Endodermal cell (in vitro differentiated cells): ENCODE measurements around the gene ELOVL7. TPM values are rescaled to one million over a fixed set of nuclear protein-coding genes. Genes with fewer than 3 reads are reported as not detected.

Experiments used
- DNase-seq: peaks from one replicate; pipeline ENCODE4 v3.0.0-alpha.2; 2017
- H3K27ac ChIP-seq: 2 replicates; pipeline ENCODE4 v1.5.1; 2013; ENCODE audit warnings: mild to moderate bottlenecking, low read depth, low read length, moderate library complexity
- H3K27me3 ChIP-seq: 2 replicates; pipeline ENCODE4 v1.6.1; 2013; ENCODE audit warnings: mild to moderate bottlenecking, low read length, moderate library complexity; ENCODE audit not compliant: insufficient read depth, control insufficient read depth, poor library complexity, severe bottlenecking
- H3K36me3 ChIP-seq: 2 replicates; pipeline ENCODE4 v1.7.0; 2013; ENCODE audit warnings: mild to moderate bottlenecking, low read length, moderate library complexity; ENCODE audit not compliant: control insufficient read depth, insufficient read depth
- H3K4me1 ChIP-seq: one replicate; pipeline ENCODE4 v1.7.0; 2013; ENCODE audit warnings: low read length; ENCODE audit not compliant: control insufficient read depth, insufficient read depth
- H3K4me3 ChIP-seq: 2 replicates; pipeline ENCODE4 v1.5.1; 2013; ENCODE audit warnings: mild to moderate bottlenecking, low read length, moderate library complexity
- H3K9ac ChIP-seq: 2 replicates; pipeline ENCODE4 v1.6.1; 2013; ENCODE audit warnings: mild to moderate bottlenecking, low read length, moderate library complexity; ENCODE audit not compliant: poor library complexity, severe bottlenecking; ENCODE audit errors: extremely low read depth
- H3K9me3 ChIP-seq: 2 replicates; pipeline ENCODE4 v1.6.1; 2013; ENCODE audit warnings: mild to moderate bottlenecking, low read length, moderate library complexity; ENCODE audit not compliant: control insufficient read depth
- H3K27ac Mint-ChIP-seq: 2 replicates; pipeline ENCODE4 v1.8.0; 2020; ENCODE audit warnings: mixed read lengths
- H3K27me3 Mint-ChIP-seq: 2 replicates; pipeline ENCODE4 v1.8.0; 2021; ENCODE audit warnings: mild to moderate bottlenecking, mixed read lengths; ENCODE audit not compliant: insufficient read depth
- H3K36me3 Mint-ChIP-seq: 2 replicates; pipeline ENCODE4 v1.8.0; 2020; ENCODE audit warnings: low read depth, mixed read lengths
- H3K4me1 Mint-ChIP-seq: 2 replicates; pipeline ENCODE4 v1.8.0; 2020; ENCODE audit warnings: mixed read lengths
- H3K4me3 Mint-ChIP-seq: 2 replicates; pipeline ENCODE4 v1.8.0; 2020; ENCODE audit warnings: mild to moderate bottlenecking, moderate library complexity, mixed read lengths
- H3K9me3 Mint-ChIP-seq: 2 replicates; pipeline ENCODE4 v1.8.0; 2020; ENCODE audit warnings: mild to moderate bottlenecking, mixed read lengths
- WGBS, 2 experiments: methylation state at CpG; one replicate each; pipeline versions ENCODE4 v1.1.5 to v1.1.7; 2013; ENCODE audit warnings: missing lambda C conversion rate in 2 of 2, mixed read lengths in 1 of 2; ENCODE audit not compliant: insufficient coverage in 1 of 2, insufficient read length in 1 of 2; 5-methylcytosine and 5-hydroxymethylcytosine counted together
- total RNA-seq, 2 donors: library from RNA; stranded (reverse); fragmentation: NEBNext Ultra II Directional in 1 of 2; extraction: Animal tissue kit (Norgen Biotek cat#: 25700) in 1 of 2; gene quantifications; 2 replicates in 1 of 2; 3 replicates in 1 of 2; pipeline ENCODE4 v1.2.1, GENCODE V29; 2021
- TF ChIP-seq, protein P1 (sequence below): fragments of 200-600 bp; sonication (generic); conservative IDR thresholded peaks from 2 replicates; pipeline ENCODE4 v1.5.0; 2021; ENCODE audit warnings: antibody characterized with exemption, mild to moderate bottlenecking

The ELOVL7 gene
- total RNA-seq, 2 donors from 2014 or later: 3.5 to 6.5 TPM

DNA sequence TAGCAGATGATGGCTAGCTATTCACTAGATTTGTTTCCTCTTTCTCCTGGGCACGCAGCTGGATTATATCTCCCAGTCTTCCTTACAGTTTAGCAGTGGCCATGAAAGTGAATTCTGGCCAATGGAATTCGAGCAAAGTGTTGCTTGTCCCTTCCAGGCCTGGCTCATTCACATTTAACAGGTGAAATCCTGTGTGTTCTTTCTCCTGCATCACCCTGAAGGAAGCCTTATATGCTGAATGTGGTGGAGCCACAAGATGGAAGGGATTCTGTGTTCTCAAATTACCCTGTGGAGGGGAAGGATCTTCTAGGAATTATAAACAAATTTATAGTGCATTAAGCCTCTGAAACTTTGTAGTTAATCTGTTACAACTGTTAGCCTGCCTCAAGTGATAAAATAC, 8.2 kb upstream of the ELOVL7 start:
- H3K9me3 ChIP-seq: no peaks in the 10 kb centered on the region
- no peaks in the 10 kb centered on the region for H3K36me3 Mint-ChIP-seq
- no peak overlapping the region for H3K4me3 Mint-ChIP-seq
- TF ChIP-seq, protein P1, sequence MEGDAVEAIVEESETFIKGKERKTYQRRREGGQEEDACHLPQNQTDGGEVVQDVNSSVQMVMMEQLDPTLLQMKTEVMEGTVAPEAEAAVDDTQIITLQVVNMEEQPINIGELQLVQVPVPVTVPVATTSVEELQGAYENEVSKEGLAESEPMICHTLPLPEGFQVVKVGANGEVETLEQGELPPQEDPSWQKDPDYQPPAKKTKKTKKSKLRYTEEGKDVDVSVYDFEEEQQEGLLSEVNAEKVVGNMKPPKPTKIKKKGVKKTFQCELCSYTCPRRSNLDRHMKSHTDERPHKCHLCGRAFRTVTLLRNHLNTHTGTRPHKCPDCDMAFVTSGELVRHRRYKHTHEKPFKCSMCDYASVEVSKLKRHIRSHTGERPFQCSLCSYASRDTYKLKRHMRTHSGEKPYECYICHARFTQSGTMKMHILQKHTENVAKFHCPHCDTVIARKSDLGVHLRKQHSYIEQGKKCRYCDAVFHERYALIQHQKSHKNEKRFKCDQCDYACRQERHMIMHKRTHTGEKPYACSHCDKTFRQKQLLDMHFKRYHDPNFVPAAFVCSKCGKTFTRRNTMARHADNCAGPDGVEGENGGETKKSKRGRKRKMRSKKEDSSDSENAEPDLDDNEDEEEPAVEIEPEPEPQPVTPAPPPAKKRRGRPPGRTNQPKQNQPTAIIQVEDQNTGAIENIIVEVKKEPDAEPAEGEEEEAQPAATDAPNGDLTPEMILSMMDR: no peak
- no peaks in the 10 kb centered on the region for H3K36me3 ChIP-seq
- peaks cover 2% of the 10 kb centered on the region for H3K9me3 Mint-ChIP-seq
- peaks cover 3% of the 10 kb centered on the region for H3K4me1 ChIP-seq
- peaks cover 68% of the 10 kb centered on the region for H3K27me3 ChIP-seq
- peaks cover 17% of the 10 kb centered on the region for H3K27me3 Mint-ChIP-seq
- no peak overlapping the region for H3K4me3 ChIP-seq
- no peak for DNase-seq
- H3K27ac ChIP-seq: no peak overlapping the region
- no peak overlapping the region for H3K9ac ChIP-seq
- H3K4me1 Mint-ChIP-seq: no peaks in the 10 kb centered on the region
- 85 to 94% methylated on average over 2 of the region's 2 CpGs for WGBS, 2 experiments
- H3K27ac Mint-ChIP-seq: no peak overlapping the region

DNA sequence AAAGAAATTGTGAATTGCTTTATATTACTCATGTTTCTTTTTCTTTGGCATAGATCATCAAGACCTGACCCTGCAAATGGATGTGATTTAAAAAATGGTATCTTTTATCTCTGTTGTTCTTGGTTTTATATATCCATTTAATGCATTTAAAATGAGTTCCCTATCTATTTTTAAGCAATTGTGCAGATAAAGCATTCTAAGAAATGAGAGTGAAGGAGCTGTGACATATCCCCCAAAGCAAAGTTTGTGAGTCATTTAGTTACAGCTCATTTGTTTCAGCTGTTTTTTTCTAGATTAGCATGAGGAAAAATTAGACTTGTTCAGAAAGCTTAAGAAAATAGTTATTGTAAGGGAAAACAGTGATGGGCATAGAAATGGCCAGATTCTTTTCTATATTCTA, 7.6 kb upstream of the ELOVL7 start:
- TF ChIP-seq, protein P1: no peak
- Histone ChIP-seq H3K4me1 (peaks cover 3% of the 10 kb centered on the region), H3K9ac (no peak overlapping the region), H3K36me3 (no peaks in the 10 kb centered on the region), H3K4me3 (no peak overlapping the region), H3K27ac (no peak overlapping the region), H3K27me3 (peaks cover 74% of the 10 kb centered on the region), H3K9me3 (no peaks in the 10 kb centered on the region)
- Mint-ChIP-seq H3K36me3 (no peaks in the 10 kb centered on the region), H3K27ac (no peak overlapping the region), H3K27me3 (peaks cover 21% of the 10 kb centered on the region), H3K9me3 (peaks cover under 1% of the 10 kb centered on the region), H3K4me1 (no peaks in the 10 kb centered on the region), H3K4me3 (no peak overlapping the region)
- DNase-seq: no peak

DNA sequence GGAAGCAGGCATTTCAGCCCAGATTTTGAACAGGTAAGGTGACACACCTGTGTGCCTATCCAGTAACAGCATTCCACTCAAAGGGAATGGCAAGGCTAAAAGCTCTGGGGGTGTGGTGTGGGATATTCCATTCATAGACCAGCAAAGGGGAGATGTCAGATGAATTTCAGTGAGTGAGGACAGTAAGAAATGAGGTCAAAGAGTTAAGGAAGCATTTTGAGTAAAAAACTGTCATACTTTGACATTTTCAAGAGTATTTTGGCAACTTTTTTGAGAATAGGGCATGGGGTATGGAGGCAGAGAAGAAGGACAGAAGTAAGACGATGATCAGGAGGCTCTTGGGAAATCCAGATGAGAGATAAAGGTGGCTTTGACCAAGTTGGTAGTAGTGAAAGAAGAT, 2.2 kb upstream of the ELOVL7 start:
- H3K9me3 ChIP-seq: no peaks in the 10 kb centered on the region
- no peaks in the 10 kb centered on the region for H3K4me1 ChIP-seq
- WGBS, 2 experiments: 87 to 90% methylated on average over 1 of the region's 1 CpG
- no peak overlapping the region for H3K27ac Mint-ChIP-seq
- peaks cover 9% of the 10 kb centered on the region for H3K4me1 Mint-ChIP-seq
- no peak overlapping the region for H3K4me3 ChIP-seq
- no peak overlapping the region for H3K9ac ChIP-seq
- H3K27me3 Mint-ChIP-seq: peaks cover 55% of the 10 kb centered on the region
- no peak overlapping the region for H3K4me3 Mint-ChIP-seq
- H3K36me3 Mint-ChIP-seq: no peaks in the 10 kb centered on the region
- no peaks in the 10 kb centered on the region for H3K9me3 Mint-ChIP-seq
- H3K27me3 ChIP-seq: peaks cover 90% of the 10 kb centered on the region
- DNase-seq: no peak
- H3K27ac ChIP-seq: no peak overlapping the region
- TF ChIP-seq, protein P1: no peak
- no peaks in the 10 kb centered on the region for H3K36me3 ChIP-seq
